Neural cell (in vitro differentiated cells): Measurements from ENCODE around the gene LRRK1. TPM values are rescaled to one million over a fixed set of nuclear protein-coding genes. Genes with fewer than 3 reads are reported as not detected.

Source experiments
- H2AFZ ChIP-seq: fragments of 200-600, 300-800 bp; sonication (generic), shearing (Covaris generic); 2 replicates; pipeline ENCODE4 v1.6.0; 2014; ENCODE audit warnings: low read depth, mild to moderate bottlenecking, antibody characterized with exemption, low read length, moderate library complexity
- H3F3A ChIP-seq: fragments of 200-600 bp; shearing (Covaris generic); 2 replicates; pipeline ENCODE4 v1.6.1; 2016; ENCODE audit warnings: mild to moderate bottlenecking, moderate library complexity, mixed read lengths, antibody characterized with exemption, low read length; ENCODE audit not compliant: insufficient read depth, poor library complexity, severe bottlenecking
- H3K27ac ChIP-seq: fragments of 200-600, 300-800 bp; sonication (generic), shearing (Covaris generic); 2 replicates; pipeline ENCODE4 v1.5.1; 2014; ENCODE audit warnings: mild to moderate bottlenecking, low read length, moderate library complexity
- H3K27me3 ChIP-seq: fragments of 300-800, 200-600 bp; sonication (generic), shearing (Covaris generic); 2 replicates; pipeline ENCODE4 v1.6.0; 2014; ENCODE audit warnings: mild to moderate bottlenecking, low read depth, low read length, moderate library complexity; ENCODE audit not compliant: insufficient read depth
- H3K36me3 ChIP-seq: fragments of 300-800, 200-600 bp; sonication (generic), shearing (Covaris generic); 2 replicates; pipeline ENCODE4 v1.5.1; 2014; ENCODE audit warnings: mild to moderate bottlenecking, antibody characterized with exemption, low read length, moderate library complexity; ENCODE audit not compliant: insufficient read depth
- H3K4me2 ChIP-seq: fragments of 300-800, 200-600 bp; sonication (generic), shearing (Covaris generic); 2 replicates; pipeline ENCODE4 v1.6.0; 2014; ENCODE audit warnings: mild to moderate bottlenecking, low read length
- H3K4me3 ChIP-seq: fragments of 300-800, 200-600 bp; sonication (generic), shearing (Covaris generic); 2 replicates; pipeline ENCODE4 v1.5.1; 2014; ENCODE audit warnings: mild to moderate bottlenecking, low read length, moderate library complexity
- H3K79me2 ChIP-seq: fragments of 200-600 bp; shearing (Covaris generic); replicated peaks from 2 replicates; pipeline ENCODE4 v1.6.0; 2014; ENCODE audit warnings: mild to moderate bottlenecking, low read length, moderate library complexity; ENCODE audit not compliant: insufficient read depth
- H3K9ac ChIP-seq: fragments of 300-800, 200-600 bp; sonication (generic), shearing (Covaris generic); 2 replicates; pipeline ENCODE4 v1.6.1; 2016; ENCODE audit warnings: mild to moderate bottlenecking, low read length, mixed read lengths
- H3K9me2 ChIP-seq: fragments of 200-600 bp; shearing (Covaris generic); 2 replicates; pipeline ENCODE4 v1.6.1; 2016; ENCODE audit warnings: mild to moderate bottlenecking, low read length, mixed read lengths; ENCODE audit not compliant: insufficient read depth
- H3K9me3 ChIP-seq: fragments of 200-600, 300-800 bp; sonication (generic), shearing (Covaris generic); 2 replicates; pipeline ENCODE4 v1.6.1; 2016; ENCODE audit warnings: mild to moderate bottlenecking, mixed run types, low read length, moderate library complexity, mixed read lengths
- H4K20me1 ChIP-seq: fragments of 200-600 bp; shearing (Covaris generic); 2 replicates; pipeline ENCODE4 v1.6.1; 2016; ENCODE audit warnings: mild to moderate bottlenecking, mixed run types; ENCODE audit not compliant: insufficient read depth
- EP300 ChIP-seq: fragments of 450-650 bp; conservative IDR thresholded peaks from 2 replicates; pipeline ENCODE4 v1.6.1; 2014; ENCODE audit warnings: antibody characterized with exemption, mild to moderate bottlenecking, moderate library complexity; ENCODE audit not compliant: poor library complexity, severe bottlenecking
- EZH2 ChIP-seq: fragments of 200-600, 300-800 bp; shearing (Covaris generic), sonication (generic); IDR thresholded peaks from 2 replicates; pipeline ENCODE4 v1.6.1; 2014; ENCODE audit warnings: antibody characterized with exemption, low read length, borderline replicate concordance, mild to moderate bottlenecking; ENCODE audit not compliant: insufficient read depth, poor library complexity, severe bottlenecking
- MXI1 ChIP-seq: fragments of 450-650 bp; conservative IDR thresholded peaks from 2 replicates; pipeline ENCODE4 v1.6.1; 2014; ENCODE audit warnings: antibody characterized with exemption, mild to moderate bottlenecking; ENCODE audit not compliant: poor library complexity, severe bottlenecking
- POLR2AphosphoS5 ChIP-seq: IDR thresholded peaks from 2 replicates; pipeline ENCODE4 v1.6.1; 2012
- RAD21 ChIP-seq: fragments of 450-650 bp; conservative IDR thresholded peaks from 2 replicates; pipeline ENCODE4 v1.6.1; 2014; ENCODE audit warnings: antibody characterized with exemption, mild to moderate bottlenecking, moderate library complexity
- REST ChIP-seq: IDR thresholded peaks from 2 replicates; pipeline ENCODE4 v1.6.1; 2012; ENCODE audit warnings: borderline replicate concordance
- SMC3 ChIP-seq: fragments of 450-650 bp; conservative IDR thresholded peaks from 2 replicates; pipeline ENCODE4 v1.6.1; 2014; ENCODE audit warnings: antibody characterized with exemption, mild to moderate bottlenecking, moderate library complexity; ENCODE audit not compliant: poor library complexity
- TAF1 ChIP-seq: IDR thresholded peaks from 2 replicates; pipeline ENCODE4 v1.6.1; 2012; ENCODE audit warnings: low read depth
- polyA plus RNA-seq: library from polyadenylated mRNA; depleted of rRNA; stranded (reverse); fragments of >200 nt; gene quantifications from 2 replicates; pipeline ENCODE4 v1.2.3, GENCODE V29; 2014
- TF ChIP-seq, protein P1 (sequence below): fragments of 450-650 bp; IDR thresholded peaks from 2 replicates; pipeline ENCODE4 v1.5.1; 2014; ENCODE audit warnings: antibody characterized with exemption, mild to moderate bottlenecking, moderate library complexity; ENCODE audit not compliant: poor library complexity, severe bottlenecking

Gene LRRK1
- polyA plus RNA-seq, 1 donor from 2014 or later: 0.06 TPM

DNA sequence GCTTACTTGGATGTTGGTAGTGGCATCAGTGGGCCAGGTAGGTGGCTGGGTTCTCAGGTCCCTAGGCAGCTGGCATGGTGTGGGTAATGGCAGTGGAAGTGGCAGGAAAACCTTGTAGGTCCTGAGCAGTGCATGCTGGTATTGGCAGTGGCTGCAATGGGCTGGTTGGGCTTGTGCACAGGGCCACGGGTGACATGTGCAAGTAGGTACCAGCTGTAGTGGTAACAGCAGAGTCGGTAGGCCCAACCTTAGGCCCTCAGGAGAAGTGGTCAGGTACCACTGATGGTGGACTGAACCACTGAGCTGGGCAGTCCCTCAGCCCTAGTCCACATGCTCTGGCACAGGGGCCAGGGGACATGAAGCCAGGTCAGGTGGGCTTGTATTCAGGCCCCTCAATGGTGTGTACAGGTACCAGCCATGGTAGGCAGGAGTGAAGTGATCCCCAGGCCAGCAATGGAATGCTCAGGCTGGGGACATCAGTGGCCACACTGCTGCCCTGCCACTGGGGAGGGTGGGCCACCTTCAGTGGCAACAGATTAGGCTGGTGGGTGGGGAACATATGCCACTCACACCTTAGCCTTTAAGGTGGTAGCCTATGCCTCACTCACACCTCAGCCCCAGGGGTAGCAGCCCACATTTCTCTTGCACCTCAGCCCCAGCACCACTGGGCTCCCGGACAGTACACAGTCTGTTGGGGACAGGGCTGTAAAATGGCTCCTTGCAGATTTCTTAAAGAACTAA, 118.1 kb downstream of the LRRK1 start:
- Histone ChIP-seq H3K9me3 (no peaks in the 10 kb centered on the region), H4K20me1 (no peaks in the 10 kb centered on the region), H3K4me2 (no peak overlapping the region), H3K9ac (no peak overlapping the region), H3K9me2 (no peaks in the 10 kb centered on the region), H3K36me3 (no peaks in the 10 kb centered on the region), H3K4me3 (no peak overlapping the region), H3F3A (no peaks in the 10 kb centered on the region), H3K27me3 (no peaks in the 10 kb centered on the region), H3K27ac (no peak overlapping the region), H3K79me2 (no peaks in the 10 kb centered on the region), H2AFZ (no peak overlapping the region)
- no peak for TF ChIP-seq EZH2
- no peak for TF ChIP-seq RAD21
- no peak for TF ChIP-seq POLR2AphosphoS5
- no peak for TF ChIP-seq EP300
- no peak for TF ChIP-seq MXI1
- no peak for TF ChIP-seq TAF1
- TF ChIP-seq SMC3: no peak
- TF ChIP-seq, protein P1, sequence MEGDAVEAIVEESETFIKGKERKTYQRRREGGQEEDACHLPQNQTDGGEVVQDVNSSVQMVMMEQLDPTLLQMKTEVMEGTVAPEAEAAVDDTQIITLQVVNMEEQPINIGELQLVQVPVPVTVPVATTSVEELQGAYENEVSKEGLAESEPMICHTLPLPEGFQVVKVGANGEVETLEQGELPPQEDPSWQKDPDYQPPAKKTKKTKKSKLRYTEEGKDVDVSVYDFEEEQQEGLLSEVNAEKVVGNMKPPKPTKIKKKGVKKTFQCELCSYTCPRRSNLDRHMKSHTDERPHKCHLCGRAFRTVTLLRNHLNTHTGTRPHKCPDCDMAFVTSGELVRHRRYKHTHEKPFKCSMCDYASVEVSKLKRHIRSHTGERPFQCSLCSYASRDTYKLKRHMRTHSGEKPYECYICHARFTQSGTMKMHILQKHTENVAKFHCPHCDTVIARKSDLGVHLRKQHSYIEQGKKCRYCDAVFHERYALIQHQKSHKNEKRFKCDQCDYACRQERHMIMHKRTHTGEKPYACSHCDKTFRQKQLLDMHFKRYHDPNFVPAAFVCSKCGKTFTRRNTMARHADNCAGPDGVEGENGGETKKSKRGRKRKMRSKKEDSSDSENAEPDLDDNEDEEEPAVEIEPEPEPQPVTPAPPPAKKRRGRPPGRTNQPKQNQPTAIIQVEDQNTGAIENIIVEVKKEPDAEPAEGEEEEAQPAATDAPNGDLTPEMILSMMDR: no peak
- no peak for TF ChIP-seq REST

DNA sequence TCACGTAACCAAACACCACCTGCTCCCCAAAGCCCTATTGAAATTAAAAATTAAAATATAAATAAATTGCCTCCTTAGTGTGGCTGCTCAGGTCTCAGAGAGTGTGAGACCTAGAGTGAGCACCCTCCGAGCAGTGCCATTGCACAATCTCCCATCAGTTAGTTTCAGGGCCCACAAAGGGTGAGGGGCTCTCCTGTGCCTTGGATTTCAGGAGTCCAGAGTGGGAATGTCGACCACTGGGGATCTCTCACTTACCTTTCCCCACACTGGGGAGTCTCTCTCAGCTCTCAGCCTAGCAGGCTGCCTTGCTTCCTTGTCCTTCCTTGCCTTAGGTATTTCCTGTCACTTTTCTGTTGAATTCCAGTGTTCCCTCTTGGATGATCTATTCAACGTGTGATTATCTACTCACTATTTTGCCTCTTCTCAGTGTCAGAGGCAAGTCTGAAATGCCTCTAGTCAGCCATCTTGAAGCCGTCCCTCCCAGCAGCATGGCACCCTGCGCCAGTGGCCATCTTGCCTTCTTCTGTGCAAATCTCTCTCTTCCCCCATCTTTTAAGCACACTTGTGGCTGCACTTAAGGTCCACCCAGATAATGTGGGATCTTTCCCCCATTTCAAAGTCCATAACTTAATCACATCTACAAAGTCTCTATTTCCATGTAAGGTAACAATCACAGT, 119.3 kb downstream of the LRRK1 start:
- no peaks in the 10 kb centered on the region for H3K9me2 ChIP-seq
- no peaks in the 10 kb centered on the region for H3F3A ChIP-seq
- no peak overlapping the region for H3K9ac ChIP-seq
- no peaks in the 10 kb centered on the region for H3K79me2 ChIP-seq
- no peak overlapping the region for H3K27ac ChIP-seq
- H3K4me2 ChIP-seq: no peak overlapping the region
- no peak for TF ChIP-seq TAF1
- no peak for TF ChIP-seq SMC3
- no peak for TF ChIP-seq MXI1
- no peak for TF ChIP-seq EP300
- no peak for TF ChIP-seq EZH2
- TF ChIP-seq RAD21: no peak
- TF ChIP-seq, protein P1: no peak
- TF ChIP-seq POLR2AphosphoS5: no peak
- no peaks in the 10 kb centered on the region for H4K20me1 ChIP-seq
- H3K27me3 ChIP-seq: no peaks in the 10 kb centered on the region
- no peak overlapping the region for H2AFZ ChIP-seq
- H3K9me3 ChIP-seq: no peaks in the 10 kb centered on the region
- H3K36me3 ChIP-seq: no peaks in the 10 kb centered on the region
- no peak overlapping the region for H3K4me3 ChIP-seq
